NCI-H82 (cell line): ENCODE measurements around the gene LIM2.

Source experiments
- DNase-seq: peaks from one replicate; lab custom pipeline; 2025; lab: John Stamatoyannopoulos, UW

The LIM2 gene

DNA sequence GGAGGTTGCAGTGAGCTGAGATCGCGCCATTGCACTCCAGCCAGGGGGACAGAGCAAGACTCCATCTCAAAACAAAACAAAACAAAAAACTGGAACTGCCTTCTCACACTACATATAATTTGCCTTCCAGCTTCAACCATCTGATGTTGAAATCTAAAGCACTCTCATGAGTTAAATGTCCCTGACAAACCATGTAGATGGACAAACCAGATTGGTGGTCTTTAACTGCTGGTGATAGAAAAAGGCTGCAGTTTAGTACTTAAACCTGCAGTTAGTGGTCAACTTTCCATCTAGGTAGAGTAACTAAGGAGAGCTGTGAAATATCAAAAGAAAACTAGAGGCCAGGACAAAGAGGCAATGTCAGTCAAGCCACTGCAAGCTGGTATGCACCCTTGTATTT lies 8.4 kb upstream of the LIM2 start:
- no peak for DNase-seq

DNA sequence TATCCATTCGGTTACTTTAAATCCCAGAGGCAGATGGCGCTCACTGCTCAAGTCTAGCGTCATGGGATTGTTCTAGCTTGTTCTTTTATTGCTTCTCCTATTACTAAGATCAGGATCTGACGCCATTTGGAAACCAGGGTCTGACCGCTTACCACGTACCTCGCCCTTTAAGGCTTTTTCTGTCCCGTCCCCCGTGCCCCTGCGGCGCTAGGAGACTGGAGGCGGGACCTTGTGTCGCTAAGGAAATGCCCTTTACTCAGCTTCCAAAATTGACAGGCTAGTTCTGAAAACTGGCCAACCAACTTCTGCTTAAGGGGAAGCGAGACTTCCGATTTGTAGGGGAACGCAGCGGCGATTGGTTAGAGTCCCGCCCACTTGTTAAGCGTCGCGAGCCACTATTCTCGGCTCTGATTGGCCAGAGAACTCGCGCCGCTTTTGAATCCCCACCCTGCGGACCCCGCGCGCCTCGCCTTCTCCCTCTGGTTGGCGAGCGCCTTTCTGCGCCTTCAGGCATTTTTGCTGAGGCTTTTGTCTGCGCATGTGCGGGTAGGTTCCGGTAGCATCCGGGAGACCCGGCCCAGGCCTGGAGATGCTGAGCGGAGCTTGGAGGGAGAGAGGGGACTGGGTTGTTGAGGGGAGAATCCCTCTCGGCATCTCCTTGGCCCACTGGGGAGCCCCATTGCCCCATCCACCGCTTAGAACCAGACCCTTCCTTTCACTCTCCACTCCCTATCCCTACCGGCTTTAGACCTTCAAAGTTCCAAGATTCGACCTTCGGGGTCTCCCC lies 6.5 kb upstream of the LIM2 start:
- DNase-seq: peak; percentile 98

DNA sequence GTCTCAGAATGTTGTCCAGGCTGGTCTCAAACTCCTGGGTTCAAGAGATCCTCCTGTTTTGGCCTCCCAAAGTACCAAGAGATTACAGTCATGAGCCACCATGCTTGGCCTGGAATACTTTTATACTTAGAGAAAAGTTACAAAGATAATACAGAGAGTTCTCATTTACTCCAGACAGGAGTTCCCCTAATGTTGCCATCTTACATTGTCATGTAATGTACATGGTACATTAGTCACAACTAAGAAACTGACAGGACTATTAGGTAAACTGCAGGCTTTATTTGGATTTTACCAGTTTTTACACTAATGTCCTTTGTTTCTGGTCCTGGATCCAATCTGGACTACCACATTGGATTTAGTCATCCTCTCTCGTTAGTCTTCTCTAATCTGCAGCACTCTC lies 4.9 kb upstream of the LIM2 start:
- DNase-seq: no peak

DNA sequence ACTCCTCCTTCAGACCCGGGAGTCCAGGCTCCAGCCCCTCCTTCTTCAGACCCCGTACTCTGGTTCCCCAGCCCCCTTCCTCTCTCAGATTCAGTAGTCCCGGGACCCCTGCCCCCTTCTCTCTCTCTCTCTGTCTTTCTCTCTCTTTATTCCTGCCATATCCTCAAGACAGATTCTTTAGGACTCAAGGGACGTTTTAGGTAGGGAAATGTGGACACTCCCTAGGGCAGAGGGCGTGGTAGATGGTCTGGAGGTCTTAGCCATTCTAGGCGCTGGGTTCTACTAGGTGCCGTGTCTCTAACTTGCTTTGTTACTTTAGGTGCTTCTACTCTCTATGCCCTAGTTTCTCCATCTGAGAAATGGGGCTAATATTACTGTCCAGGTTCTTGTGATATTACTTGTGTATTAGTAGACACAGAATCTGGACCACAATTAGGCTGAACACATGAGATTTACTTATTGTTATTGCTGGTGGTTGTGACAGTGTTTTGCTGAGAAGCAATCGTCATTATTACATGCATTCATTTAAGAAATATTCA lies 3.4 kb upstream of the LIM2 start:
- no peak for DNase-seq

DNA sequence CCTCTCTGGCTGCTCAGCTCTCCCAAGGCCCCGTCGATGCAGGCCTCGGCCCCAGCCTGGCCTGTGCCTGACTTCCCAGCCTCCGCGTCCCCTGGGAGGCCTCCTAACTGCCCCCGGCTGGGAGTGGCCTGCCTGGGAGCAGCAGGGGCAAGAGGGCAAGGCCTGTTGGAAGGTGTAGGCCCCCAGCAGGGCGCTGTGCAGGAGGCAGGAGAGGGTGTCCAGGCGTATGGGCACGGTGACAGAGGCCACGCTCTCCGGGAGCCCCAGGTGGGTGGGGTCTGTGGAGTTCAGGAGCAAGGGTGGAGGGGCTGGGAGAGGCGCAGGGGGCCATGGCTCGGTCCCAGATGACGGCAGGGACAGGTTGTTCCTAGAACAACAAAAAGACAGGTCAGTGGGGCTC lies 1.4 kb upstream of the LIM2 start:
- no peak for DNase-seq

DNA sequence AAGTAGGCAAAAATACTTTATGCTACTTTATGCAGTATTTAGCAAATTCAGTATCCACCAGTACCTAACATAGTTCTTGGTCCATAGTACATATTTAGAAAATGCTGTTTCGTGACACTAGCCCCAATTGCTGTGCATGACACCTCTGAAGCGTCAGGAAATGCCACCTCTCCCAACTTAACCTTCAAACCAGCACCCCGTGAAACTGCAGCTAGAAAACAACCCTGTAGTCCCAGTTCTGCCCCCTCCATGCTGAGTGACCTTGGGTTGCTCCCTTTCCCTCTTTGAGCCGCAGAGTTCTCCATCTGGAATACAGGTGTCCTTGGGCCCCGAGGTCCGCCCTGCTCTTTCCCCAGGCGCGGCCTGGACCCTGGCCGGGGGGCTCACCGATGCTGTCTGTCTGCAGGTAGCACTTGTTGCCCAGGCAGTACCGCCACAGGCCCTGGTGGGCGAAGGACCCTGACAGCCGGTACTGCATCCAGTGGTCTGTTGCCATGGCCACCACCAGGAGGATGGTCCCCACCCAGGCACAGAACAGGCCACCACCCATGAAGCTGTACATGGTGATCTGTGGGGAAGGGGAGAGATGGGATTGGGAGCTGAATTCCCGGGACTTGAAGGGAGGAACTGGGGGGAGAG lies 773 bp downstream of the LIM2 start:
- no peak for DNase-seq

DNA sequence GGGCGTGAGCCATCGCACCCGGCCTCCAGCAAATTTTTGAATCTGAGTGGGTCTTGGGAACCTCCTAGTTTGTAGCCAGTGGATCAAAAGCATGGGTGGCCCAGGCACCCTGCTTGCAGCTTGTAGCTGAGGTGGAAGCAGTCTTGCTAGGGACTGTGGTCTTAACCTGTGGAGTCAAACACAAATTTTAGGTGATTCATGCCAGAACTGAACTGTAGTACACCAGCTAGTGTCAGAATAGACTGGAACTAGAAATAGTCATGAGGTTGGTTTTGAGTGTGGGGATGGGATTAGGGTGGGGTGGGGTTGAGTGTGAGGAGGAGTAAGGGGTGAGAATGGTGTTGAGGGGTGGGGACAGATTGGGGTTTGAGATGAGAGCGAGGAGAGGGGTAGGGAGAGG lies 5.8 kb downstream of the LIM2 start:
- no peak for DNase-seq

DNA sequence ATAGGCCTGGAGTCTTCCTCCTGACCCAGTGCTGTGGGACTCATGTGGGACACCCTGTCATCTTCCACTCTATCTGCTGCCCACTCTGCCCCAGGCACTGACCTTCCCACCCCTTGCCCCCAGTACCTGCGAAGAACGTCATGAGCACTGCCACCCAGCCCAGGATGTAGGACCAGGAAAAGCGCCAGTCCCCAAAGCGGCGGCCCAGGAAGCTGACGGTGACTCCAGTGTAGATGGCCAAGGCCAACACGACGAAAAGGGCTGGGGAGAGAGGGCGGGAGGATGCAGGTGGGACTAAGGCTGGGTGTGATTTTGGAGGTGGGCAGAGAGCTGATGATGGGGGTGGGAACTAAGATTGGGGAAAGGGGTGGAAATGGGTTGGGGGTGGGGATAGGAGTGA lies 7.4 kb downstream of the LIM2 start:
- DNase-seq: no peak

DNA sequence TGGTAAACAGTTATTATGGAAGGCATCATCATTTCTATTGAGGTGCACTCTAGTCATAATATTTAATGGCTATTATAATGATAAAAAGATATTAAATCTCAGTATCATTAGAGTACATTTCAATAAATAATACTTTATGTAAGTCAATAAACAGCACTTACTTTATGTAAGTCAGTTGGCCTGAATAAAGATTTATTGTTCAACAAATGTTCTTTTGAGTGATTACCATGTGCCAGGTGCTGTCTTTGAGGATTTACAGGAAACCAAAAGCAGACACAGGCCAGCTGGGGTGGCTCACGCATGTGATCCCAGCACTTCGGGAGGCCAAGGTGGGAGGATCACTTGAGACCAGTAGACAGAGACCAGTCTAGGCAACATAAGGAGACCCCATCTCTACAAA lies 10.4 kb downstream of the LIM2 start:
- DNase-seq: no peak

DNA sequence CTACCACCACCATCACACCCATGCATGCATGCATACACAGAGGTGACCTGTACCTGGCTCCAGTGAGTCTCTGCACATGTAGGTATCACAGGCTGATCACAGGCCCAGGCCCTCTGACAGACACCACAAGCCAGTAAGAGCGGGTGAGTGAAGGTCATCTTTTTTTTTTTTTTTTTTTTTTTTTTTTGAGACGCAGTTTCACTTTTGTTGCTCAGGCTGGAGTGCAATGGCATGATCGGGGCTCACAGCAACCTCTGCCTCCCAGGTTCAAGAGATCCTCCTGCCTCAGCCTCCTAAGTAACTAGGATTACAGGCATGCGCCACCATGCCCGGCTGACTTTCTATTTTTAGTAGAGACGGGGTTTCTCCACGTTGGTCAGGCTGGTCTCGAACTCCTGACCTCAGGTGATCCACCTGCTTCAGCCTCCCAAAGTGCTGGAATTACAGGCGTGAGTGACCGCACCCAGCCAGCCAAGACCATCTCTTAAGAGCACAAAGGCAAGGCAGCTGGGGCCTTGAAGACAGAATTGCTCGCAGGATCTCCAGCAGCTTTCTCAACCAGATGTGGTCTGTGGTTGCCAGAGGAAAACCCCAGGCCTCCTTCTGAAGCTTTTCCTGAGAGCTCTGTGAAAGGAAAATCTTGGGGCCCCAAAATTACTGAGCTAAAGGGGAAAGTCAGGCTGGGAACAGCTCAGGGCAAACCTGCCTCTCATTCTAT lies 12.1 kb downstream of the LIM2 start:
- no peak for DNase-seq

DNA sequence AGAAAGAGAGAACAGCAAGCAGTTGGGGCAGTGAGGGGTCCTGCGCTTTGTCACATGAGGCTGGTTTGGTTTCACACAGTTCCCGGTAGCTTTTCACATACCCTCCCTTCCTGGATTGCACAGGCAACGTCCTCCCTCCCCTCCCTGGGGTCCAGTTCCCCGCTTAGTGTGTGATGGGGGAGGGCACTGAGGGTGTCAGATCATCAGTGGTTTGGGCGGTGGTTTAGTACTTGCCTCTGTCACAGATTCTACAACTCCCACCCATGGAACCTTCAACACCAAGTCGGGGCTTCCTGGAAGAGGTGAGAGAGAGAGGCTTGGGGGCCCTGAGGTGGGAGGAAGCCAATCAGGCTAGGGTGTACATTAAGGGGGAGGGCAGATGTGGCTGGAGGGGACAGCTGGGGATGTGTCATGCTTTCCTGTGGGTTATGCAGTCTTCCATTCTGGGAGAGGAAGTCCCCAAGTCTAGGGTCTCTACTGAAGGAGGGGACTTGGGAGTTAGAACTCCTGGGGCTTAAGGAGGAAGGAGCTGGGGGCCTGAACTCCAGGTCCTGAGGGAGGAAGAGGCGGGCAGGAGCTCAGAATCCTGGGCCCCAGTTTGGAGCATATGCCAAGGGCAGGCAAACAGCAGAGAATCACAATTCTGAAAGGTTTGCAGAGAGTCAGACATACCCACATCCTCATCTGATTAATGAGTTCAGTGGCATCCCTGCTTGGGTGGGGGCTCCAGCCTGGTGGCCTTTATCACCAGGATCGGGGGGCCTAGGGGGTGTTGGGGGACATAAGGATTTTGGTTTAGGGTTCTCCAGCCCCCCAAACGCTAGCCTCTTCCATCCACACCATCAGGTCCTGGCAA lies 14.9 kb downstream of the LIM2 start, which contains the start of gene NKG7:
NKG7 (minus strand) TSS at position 6 of the 856 bp plus-strand sequence. CDS start 119 bp downstream, outside the sequence.
- DNase-seq: no peak

DNA sequence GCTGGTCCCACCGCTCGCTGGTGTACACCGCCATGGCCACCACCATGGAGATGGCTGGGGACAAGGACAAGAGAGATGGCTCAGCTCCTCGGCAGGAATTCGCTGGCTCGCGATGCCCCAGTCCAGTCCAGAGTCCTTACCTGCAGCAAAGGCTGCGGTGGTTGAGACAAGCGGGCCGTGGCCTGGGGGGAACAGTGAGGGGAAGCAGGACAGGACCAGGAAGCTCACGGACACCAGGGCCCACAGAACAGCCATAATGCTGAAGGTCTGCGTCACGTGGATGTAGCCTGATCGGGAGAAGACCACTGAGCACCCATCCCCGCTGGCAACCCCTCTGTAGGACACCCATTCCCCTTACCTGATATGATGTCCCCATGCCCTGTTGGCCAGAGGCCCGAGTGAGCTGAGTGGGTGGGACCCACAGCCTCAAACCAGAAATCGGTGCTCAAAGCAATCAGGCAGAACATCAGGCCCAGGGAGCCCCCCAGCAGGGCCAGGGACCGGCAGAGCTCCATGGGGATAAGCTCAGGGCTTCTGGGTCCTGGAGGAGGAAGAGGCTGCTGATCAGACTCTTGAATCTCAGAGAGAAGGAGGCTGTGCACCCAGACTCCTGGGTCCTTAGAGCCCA lies 15.6 kb downstream of the LIM2 start:
- DNase-seq: no peak

DNA sequence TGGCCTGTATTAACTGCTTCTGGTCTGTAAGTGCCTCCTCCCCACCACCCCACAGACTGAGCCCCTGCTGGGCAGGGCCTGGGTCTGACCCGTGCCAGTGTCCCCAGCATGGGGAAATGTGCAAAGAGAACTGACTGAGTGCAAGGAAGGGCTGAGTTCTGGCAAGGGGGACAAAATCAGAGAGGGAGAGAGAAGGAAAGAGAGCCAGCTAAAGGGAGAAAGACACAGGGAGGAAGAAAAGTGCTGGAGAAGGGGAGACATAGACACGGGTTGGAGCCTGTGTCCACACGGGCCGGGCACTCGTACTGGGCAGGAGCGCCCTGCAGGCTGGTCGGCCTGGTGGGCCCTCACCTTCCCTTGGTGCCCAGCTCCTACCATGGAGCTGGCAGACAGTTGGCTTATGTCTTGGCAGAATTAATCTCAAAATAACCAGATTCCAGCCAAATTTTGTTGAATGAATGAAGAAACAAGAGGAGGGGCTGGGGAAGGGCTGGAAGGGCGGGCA lies 16.5 kb downstream of the LIM2 start:
- DNase-seq: no peak

DNA sequence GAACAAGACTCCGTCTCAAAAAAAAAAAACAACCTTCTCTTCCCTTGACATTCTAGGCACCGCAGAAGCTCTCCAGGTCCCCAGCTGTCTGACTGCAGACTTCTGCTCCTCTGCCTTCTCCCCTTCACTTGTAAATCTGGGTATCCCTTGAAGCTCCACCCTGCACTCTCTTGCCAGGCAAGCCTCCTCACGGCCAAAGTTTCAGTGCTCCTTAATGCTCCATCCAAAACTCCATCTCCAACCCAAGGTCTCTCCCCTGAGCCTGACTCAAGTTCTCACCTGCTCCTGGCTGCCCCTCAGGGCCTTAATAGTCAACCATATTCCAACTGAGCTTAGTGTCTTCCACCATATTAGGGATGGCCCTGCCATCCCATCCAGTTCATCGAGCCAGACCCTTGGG lies 17.5 kb downstream of the LIM2 start:
- no peak for DNase-seq

DNA sequence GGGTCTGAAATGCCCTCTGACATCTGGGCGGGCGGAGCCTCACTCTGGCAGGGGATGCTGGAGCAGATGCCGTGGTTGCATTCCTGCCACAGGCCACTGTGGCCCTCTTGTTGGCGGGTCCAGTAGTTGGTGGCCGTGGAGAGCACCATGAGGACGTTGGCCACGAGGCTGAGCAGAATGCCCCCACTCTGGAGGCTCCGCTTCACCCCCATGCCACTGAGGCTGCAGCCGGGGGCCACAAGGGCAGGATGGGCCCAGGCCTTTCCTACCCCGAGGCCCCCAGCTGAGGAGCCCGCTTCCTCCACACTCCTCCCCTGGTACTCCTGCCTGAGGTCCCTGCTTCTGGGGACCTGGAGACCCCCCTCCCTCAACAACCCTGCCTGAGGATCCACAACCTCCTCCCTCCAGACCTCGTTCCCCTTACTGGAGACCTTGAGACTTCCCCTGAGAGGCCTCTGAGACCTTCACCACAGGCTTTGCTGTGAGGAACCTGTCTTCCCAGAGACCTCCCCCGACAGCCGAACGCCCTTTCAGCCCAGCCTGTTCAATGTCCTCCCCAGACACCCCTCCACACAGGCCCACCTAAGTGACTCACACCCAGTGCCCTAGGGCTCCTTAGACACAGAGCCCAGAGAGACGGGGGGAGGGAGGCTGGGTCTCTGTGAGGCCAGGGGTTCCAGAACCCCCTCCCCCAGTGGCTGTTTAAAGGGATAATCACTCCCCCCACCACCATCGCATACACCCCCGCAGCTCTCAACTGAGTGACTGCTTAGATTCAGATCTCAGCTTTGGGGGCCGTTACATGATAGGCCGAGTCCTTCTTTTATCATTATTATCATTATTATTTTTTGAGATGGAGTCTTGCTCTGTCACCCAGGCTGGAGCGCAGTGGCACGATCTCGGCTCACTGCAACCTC lies 19.1 kb downstream of the LIM2 start, which contains the start of gene CLDND2:
CLDND2 (minus strand) TSS at position 638 of the 917 bp plus-strand sequence; CDS start at position 212, 426 bp downstream.
- peak; percentile 20 for DNase-seq

DNA sequence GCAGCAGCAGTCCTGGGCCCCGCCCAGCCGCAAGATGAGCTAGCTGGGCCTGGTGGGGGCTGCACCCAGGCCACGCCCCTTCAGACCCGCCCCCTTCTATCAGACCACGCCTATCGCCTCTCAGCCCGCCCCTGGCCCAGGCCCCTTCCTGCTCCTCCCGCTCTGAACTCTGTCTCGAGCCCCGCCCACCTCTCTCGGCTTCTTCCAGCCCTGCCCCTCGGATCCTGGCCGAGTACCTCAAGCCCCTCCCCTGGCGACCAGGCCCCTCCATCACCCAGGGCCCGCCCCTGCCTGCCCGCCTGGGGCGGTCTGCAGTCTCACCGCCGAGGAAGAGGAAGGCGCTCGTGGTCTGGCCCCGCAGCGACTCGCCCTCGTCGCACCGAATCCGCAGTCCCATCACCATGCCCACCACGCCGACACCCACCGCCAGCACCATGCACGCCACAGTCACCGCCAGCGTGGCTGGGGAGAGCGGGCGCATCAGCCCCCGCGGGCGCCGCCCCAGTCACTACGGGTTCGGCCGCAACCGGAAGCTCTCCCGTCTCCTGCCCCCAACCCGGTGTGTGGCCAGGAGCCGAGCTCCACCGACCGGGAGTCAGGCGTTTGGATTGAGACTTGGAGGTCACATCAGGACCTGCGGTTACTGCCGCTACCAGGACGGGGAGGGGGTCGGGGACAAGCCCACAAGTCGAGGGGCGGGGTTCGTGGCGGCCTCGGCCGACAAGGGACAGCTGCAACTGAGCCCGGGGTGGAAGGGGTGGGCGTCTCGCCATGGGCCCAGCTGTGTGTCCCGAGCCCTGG lies 20.0 kb downstream of the LIM2 start:
- DNase-seq: peak; percentile 99

DNA sequence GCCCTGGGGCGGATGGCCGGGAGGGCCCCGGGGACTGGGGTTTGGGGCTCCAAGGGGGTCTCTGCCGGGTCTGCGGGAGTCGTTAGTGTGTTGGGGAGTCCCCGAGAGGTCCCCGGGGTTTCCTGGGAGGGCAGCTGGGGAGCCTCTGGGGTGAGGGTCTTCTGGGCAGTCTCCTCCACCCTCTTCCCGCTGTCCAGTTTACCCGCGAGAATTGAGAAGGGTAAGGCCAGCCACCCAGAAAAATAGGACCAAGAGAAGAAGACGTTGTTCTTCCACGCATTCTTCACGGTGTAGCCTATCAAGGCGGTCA lies 20.6 kb downstream of the LIM2 start:
- no peak for DNase-seq

DNA sequence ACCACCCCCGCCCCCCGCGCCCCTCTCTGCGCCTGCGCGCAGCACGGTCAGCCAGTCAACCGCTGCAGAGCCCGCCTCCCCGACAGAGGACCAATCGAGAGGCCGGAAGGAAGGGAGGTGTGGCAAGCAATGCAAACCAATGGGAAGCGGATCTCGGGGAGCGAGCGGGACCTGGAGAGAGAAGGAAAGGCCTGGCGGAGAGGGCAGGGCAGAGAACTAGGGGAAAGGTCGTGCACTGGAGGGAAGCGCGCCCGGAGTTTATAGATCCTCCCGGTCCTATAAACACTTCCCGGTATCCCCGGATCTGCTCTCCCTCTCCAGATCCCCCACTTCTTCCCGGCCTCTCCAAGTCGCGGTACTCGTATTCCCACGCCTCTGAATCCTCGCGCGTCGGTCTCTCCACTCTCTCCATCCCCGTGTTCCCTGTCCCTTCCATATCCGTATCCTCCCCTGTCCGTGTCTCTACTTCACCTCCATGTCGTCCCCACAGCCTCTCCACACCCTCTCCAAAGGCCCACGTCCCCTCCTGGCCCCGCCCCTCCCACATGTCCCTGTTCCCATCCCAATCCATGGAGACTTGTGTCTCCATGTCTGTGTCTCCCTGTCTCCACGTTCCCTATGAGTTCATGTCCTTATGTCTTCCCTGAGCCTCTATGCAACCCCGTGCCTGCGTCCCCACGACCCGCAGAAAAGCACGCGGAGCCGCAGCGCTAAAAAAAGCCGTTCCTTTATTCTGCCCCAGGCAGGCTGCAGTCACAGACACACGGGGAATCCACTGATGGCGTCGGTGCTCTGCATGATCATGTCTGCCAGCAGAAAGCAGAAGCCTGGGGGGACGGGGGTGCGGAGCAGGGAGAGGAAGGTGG lies 21.2 kb downstream of the LIM2 start:
- DNase-seq: peak; percentile 99
